ENCODE data around the gene ANO9.

DNA sequence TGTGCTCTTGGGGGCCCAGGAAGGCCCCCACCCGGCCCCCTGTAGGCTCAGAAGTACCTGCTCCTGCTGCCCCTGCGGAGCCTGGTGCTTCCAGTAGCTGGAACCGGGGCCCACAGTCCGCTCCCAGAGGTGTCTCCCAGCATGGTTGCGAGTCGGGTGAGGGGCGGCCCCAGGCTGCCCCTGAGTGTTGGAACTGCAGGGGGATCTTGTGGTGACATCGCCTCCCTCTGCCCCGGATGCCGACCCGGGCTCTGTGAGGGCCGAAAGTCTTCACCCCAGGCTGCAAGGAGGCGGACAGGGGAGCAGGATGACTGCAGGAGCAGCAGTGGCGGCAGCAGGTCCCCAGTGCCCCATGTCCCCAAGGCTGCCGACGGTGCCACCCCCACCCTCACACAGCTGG is 57.3 kb downstream of the ANO9 start:
- TF ChIP-seq, protein P1, sequence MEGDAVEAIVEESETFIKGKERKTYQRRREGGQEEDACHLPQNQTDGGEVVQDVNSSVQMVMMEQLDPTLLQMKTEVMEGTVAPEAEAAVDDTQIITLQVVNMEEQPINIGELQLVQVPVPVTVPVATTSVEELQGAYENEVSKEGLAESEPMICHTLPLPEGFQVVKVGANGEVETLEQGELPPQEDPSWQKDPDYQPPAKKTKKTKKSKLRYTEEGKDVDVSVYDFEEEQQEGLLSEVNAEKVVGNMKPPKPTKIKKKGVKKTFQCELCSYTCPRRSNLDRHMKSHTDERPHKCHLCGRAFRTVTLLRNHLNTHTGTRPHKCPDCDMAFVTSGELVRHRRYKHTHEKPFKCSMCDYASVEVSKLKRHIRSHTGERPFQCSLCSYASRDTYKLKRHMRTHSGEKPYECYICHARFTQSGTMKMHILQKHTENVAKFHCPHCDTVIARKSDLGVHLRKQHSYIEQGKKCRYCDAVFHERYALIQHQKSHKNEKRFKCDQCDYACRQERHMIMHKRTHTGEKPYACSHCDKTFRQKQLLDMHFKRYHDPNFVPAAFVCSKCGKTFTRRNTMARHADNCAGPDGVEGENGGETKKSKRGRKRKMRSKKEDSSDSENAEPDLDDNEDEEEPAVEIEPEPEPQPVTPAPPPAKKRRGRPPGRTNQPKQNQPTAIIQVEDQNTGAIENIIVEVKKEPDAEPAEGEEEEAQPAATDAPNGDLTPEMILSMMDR (conservative IDR thresholded peaks at IDR 0.05; ENCODE audit: low read depth, low read length) = no peak
- TF ChIP-seq EZH2phosphoT487 (IDR thresholded peaks at IDR 0.05; ENCODE audit: borderline replicate concordance, low read length) = no peak
